HEK293 (cell line): ENCODE results near the gene PRKG1.

Experiments used
- CTCF ChIA-PET: fragments of 350-600 bp; formaldehyde crosslinking; extraction: SDS; loops from one replicate; lab custom pipeline; 2021; ENCODE audit warnings: antibody characterized with exemption; lab: Yijun Ruan, JAX
- POLR2A ChIA-PET: fragments of 300-600 bp; formaldehyde crosslinking; extraction: SDS; loops from one replicate; lab custom pipeline; 2020; ENCODE audit warnings: antibody characterized with exemption, inconsistent platforms; lab: Yijun Ruan, JAX
- H3K27ac ChIP-seq: fragments of 200-500 bp; sonication (Bioruptor generic); 2 replicates; pipeline ENCODE4 v1.5.1; 2014; ENCODE audit warnings: low read depth, low read length, control low read depth, inconsistent platforms; ENCODE audit errors: extremely low read depth
- H3K36me3 ChIP-seq, 2 experiments: fragments of 200-500 bp in 1 of 2; sonication (Bioruptor generic) in 1 of 2; 1 replicate in 1 of 2; 2 replicates in 1 of 2; pipeline ENCODE4 v1.5.1; 2014 to 2017; ENCODE audit warnings: inconsistent platforms in 2 of 2, low read length in 2 of 2; ENCODE audit not compliant: control insufficient read depth in 2 of 2, insufficient read depth in 1 of 2
- H3K4me1 ChIP-seq: fragments of 200-500 bp; sonication (Bioruptor generic); 2 replicates; pipeline ENCODE4 v1.5.1; 2014; ENCODE audit warnings: mild to moderate bottlenecking, low read length, inconsistent platforms; ENCODE audit not compliant: control insufficient read depth, insufficient read depth
- H3K4me3 ChIP-seq: 2 replicates; pipeline ENCODE4 v1.5.1; 2011; ENCODE audit warnings: low read depth, mild to moderate bottlenecking, control low read depth, low read length, moderate library complexity
- H3K9me3 ChIP-seq: fragments of 200-500 bp; sonication (Bioruptor generic); 2 replicates; pipeline ENCODE4 v1.5.1; 2014; ENCODE audit warnings: low read depth, low read length, inconsistent platforms; ENCODE audit not compliant: control insufficient read depth, insufficient read depth
- BCL6B ChIP-seq: fragments of 450-650 bp; formaldehyde crosslinking; IDR thresholded peaks from 2 replicates; pipeline ENCODE4 v1.5.1; 2017; ENCODE audit warnings: missing biosample characterization, missing genetic modification characterization
- CTCF ChIP-seq: fragments of 450-650 bp; formaldehyde crosslinking; IDR thresholded peaks from 2 replicates; pipeline ENCODE4 v1.5.1; 2016; ENCODE audit warnings: missing biosample characterization, missing genetic modification characterization
- FEZF1 ChIP-seq: fragments of 450-650 bp; formaldehyde crosslinking; IDR thresholded peaks from 2 replicates; pipeline ENCODE4 v1.5.1; 2016; ENCODE audit warnings: missing biosample characterization, missing genetic modification characterization
- KLF7 ChIP-seq: fragments of 450-650 bp; formaldehyde crosslinking; IDR thresholded peaks from 2 replicates; pipeline ENCODE4 v1.5.1; 2016; ENCODE audit warnings: missing biosample characterization, missing genetic modification characterization, borderline replicate concordance
- MEIS1 ChIP-seq: sonication (generic); formaldehyde crosslinking; IDR thresholded peaks from 2 replicates; pipeline ENCODE4 v1.8.1; 2022; ENCODE audit warnings: missing genetic modification reagents, mild to moderate bottlenecking, borderline replicate concordance
- SCRT1 ChIP-seq: fragments of 450-650 bp; formaldehyde crosslinking; IDR thresholded peaks from 2 replicates; pipeline ENCODE4 v1.5.1; 2016; ENCODE audit warnings: missing biosample characterization, missing genetic modification characterization, borderline replicate concordance
- SETDB1 ChIP-seq: IDR thresholded peaks from one replicate; pipeline ENCODE4 v1.6.1; 2017; ENCODE audit warnings: mild to moderate bottlenecking, low read length, moderate library complexity, mixed read lengths; ENCODE audit not compliant: insufficient read length
- ZFP3 ChIP-seq: fragments of 450-650 bp; formaldehyde crosslinking; IDR thresholded peaks from 2 replicates; pipeline ENCODE4 v1.5.1; 2016; ENCODE audit warnings: low read depth, missing biosample characterization, missing genetic modification characterization
- ZNF114 ChIP-seq: fragments of 450-650 bp; formaldehyde crosslinking; IDR thresholded peaks from 2 replicates; pipeline ENCODE4 v1.5.0; 2017; ENCODE audit warnings: missing biosample characterization, missing genetic modification characterization
- ZNF132 ChIP-seq: fragments of 450-650 bp; formaldehyde crosslinking; IDR thresholded peaks from 2 replicates; pipeline ENCODE4 v1.5.1; 2017; ENCODE audit warnings: missing biosample characterization, missing genetic modification characterization, borderline replicate concordance
- ZNF221 ChIP-seq: fragments of 450-650 bp; formaldehyde crosslinking; IDR thresholded peaks from 2 replicates; pipeline ENCODE4 v1.5.1; 2017; ENCODE audit warnings: missing biosample characterization, missing genetic modification characterization, borderline replicate concordance
- ZNF223 ChIP-seq: fragments of 450-650 bp; formaldehyde crosslinking; IDR thresholded peaks from 2 replicates; pipeline ENCODE4 v1.5.1; 2016; ENCODE audit warnings: missing biosample characterization, missing genetic modification characterization
- ZNF37A ChIP-seq: fragments of 450-650 bp; IDR thresholded peaks from 2 replicates; pipeline ENCODE4 v1.5.1; 2018; ENCODE audit warnings: missing biosample characterization, missing genetic modification characterization
- ZNF416 ChIP-seq: fragments of 450-650 bp; formaldehyde crosslinking; IDR thresholded peaks from 2 replicates; pipeline ENCODE4 v1.5.1; 2016; ENCODE audit warnings: missing biosample characterization, missing genetic modification characterization
- ZNF555 ChIP-seq: fragments of 450-650 bp; formaldehyde crosslinking; conservative IDR thresholded peaks from 2 replicates; pipeline ENCODE4 v1.5.1; 2017; ENCODE audit warnings: missing biosample characterization, mild to moderate bottlenecking, missing genetic modification characterization, inconsistent platforms
- ZNF600 ChIP-seq: fragments of 450-650 bp; formaldehyde crosslinking; IDR thresholded peaks from 2 replicates; pipeline ENCODE4 v1.5.1; 2016; ENCODE audit warnings: missing biosample characterization, missing genetic modification characterization
- ZNF664 ChIP-seq: fragments of 450-650 bp; formaldehyde crosslinking; IDR thresholded peaks from 2 replicates; pipeline ENCODE4 v1.5.1; 2016; ENCODE audit warnings: missing biosample characterization, missing genetic modification characterization
- ZNF747 ChIP-seq: fragments of 450-650 bp; formaldehyde crosslinking; IDR thresholded peaks from 2 replicates; pipeline ENCODE4 v1.5.1; 2016; ENCODE audit warnings: missing biosample characterization, missing genetic modification characterization
- ZNF785 ChIP-seq: fragments of 450-650 bp; formaldehyde crosslinking; IDR thresholded peaks from 2 replicates; pipeline ENCODE4 v1.5.1; 2016; ENCODE audit warnings: missing biosample characterization, missing genetic modification characterization
- ZNF830 ChIP-seq: fragments of 450-650 bp; IDR thresholded peaks from 2 replicates; pipeline ENCODE4 v1.5.0; 2018; ENCODE audit warnings: missing biosample characterization, missing genetic modification characterization, low read depth, mild to moderate bottlenecking, moderate library complexity
- ZNF837 ChIP-seq: fragments of 450-650 bp; formaldehyde crosslinking; IDR thresholded peaks from 2 replicates; pipeline ENCODE4 v1.5.1; 2016; ENCODE audit warnings: missing biosample characterization, missing genetic modification characterization
- ZXDB ChIP-seq: fragments of 450-650 bp; formaldehyde crosslinking; IDR thresholded peaks from 2 replicates; pipeline ENCODE4 v1.5.1; 2016; ENCODE audit warnings: missing biosample characterization, missing genetic modification characterization
- TF ChIP-seq, protein P1 (sequence below): fragments of 450-650 bp; formaldehyde crosslinking; IDR thresholded peaks from 2 replicates; pipeline ENCODE4 v1.5.1; 2016; ENCODE audit warnings: missing biosample characterization, missing genetic modification characterization
- TF ChIP-seq, protein P2 (sequence below): fragments of 450-650 bp; formaldehyde crosslinking; IDR thresholded peaks from 2 replicates; pipeline ENCODE4 v1.5.1; 2016; ENCODE audit warnings: missing biosample characterization, missing genetic modification characterization
- TF ChIP-seq, protein P3 (sequence below): fragments of 450-650 bp; formaldehyde crosslinking; IDR thresholded peaks from 2 replicates; pipeline ENCODE4; 2016; ENCODE audit warnings: missing biosample characterization, missing genetic modification characterization
- TF ChIP-seq, protein P4 (sequence below): fragments of 450-650 bp; formaldehyde crosslinking; IDR thresholded peaks from 2 replicates; pipeline ENCODE4 v1.5.1; 2016; ENCODE audit warnings: missing biosample characterization, missing genetic modification characterization

PRKG1 gene

DNA sequence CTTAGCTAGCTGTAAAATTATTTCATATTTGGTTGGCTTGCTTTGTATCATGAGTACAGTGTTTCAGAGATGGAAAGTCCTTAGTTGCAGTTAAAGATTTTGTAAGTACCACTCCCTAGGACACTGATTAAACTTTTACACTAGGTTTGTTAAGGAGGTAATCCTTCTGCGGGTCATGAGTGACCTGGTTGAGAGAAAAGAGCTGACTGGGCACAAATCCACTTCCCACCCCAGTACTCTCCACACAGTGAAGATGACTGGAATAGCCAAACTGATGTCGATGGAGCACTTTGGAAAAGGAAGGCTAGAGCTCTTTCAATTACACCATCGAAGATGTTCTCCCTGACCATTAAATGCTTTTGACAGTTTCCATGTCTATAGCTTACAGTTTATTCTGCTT is 433.2 kb downstream of the PRKG1 start:
- CTCF ChIA-PET = interaction anchor here (0.7 kb wide), 3 partner anchors 138 to 648 kb away, joined by 3 read pairs; no protein-coding TSS in a partner anchor

DNA sequence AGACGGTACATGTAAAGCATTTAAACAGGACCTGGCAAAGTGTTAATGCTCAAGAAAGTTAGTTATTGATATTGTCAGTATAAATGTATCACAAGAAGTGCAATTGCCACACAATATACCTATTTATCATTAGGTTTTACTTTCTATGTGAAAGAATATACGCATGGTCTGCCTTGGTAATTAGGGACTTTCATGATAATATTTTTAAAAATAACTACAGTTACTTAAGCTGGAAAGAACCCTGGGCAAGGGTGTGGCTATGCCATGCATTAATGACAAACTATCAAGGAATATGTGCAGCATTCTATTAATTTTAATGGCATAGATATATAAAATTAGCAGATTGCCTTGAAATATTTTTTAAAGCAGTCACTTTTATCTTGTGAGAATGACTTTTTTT is 433.9 kb downstream of the PRKG1 start:
- Histone ChIP-seq H3K4me1 (no peaks in the 10 kb centered on the region), H3K36me3 (no peaks in the 10 kb centered on the region), H3K27ac (no peak overlapping the region), H3K9me3 (no peaks in the 10 kb centered on the region), H3K4me3 (no peak overlapping the region)
- POLR2A ChIA-PET = interaction anchor here (0.5 kb wide), 1 partner anchor 252 kb away, joined by 3 read pairs; no protein-coding TSS in a partner anchor
- CTCF ChIA-PET = interaction anchor here (0.7 kb wide), 1 partner anchor 208 kb away, joined by 3 read pairs; no protein-coding TSS in a partner anchor
- TF ChIP-seq, protein P1, sequence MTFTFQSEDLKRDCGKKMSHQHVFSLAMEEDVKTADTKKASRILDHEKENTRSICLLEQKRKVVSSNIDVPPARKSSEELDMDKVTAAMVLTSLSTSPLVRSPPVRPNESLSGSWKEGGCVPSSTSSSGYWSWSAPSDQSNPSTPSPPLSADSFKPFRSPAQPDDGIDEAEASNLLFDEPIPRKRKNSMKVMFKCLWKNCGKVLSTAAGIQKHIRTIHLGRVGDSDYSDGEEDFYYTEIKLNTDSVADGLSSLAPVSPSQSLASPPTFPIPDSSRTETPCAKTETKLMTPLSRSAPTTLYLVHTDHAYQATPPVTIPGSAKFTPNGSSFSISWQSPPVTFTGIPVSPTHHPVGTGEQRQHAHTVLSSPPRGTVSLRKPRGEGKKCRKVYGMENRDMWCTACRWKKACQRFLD = no peak
- TF ChIP-seq ZNF837 (tag by site-specific recombination) (no peak), MEIS1 (no peak), ZNF555 (no peak), ZNF37A (tag by site-specific recombination) (no peak), SETDB1 (no peak), ZNF221 (tag by site-specific recombination) (no peak), ZNF664 (tag by site-specific recombination) (no peak)
- TF ChIP-seq, protein P2, sequence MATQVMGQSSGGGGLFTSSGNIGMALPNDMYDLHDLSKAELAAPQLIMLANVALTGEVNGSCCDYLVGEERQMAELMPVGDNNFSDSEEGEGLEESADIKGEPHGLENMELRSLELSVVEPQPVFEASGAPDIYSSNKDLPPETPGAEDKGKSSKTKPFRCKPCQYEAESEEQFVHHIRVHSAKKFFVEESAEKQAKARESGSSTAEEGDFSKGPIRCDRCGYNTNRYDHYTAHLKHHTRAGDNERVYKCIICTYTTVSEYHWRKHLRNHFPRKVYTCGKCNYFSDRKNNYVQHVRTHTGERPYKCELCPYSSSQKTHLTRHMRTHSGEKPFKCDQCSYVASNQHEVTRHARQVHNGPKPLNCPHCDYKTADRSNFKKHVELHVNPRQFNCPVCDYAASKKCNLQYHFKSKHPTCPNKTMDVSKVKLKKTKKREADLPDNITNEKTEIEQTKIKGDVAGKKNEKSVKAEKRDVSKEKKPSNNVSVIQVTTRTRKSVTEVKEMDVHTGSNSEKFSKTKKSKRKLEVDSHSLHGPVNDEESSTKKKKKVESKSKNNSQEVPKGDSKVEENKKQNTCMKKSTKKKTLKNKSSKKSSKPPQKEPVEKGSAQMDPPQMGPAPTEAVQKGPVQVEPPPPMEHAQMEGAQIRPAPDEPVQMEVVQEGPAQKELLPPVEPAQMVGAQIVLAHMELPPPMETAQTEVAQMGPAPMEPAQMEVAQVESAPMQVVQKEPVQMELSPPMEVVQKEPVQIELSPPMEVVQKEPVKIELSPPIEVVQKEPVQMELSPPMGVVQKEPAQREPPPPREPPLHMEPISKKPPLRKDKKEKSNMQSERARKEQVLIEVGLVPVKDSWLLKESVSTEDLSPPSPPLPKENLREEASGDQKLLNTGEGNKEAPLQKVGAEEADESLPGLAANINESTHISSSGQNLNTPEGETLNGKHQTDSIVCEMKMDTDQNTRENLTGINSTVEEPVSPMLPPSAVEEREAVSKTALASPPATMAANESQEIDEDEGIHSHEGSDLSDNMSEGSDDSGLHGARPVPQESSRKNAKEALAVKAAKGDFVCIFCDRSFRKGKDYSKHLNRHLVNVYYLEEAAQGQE (tag by site-specific recombination) = no peak
- TF ChIP-seq, protein P3, sequence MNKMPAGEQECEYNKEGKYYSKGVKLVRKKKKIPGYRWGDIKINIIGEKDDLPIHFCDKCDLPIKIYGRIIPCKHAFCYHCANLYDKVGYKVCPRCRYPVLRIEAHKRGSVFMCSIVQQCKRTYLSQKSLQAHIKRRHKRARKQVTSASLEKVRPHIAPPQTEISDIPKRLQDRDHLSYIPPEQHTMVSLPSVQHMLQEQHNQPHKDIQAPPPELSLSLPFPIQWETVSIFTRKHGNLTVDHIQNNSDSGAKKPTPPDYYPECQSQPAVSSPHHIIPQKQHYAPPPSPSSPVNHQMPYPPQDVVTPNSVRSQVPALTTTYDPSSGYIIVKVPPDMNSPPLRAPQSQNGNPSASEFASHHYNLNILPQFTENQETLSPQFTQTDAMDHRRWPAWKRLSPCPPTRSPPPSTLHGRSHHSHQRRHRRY (tag by site-specific recombination) = no peak

More for the DNA sequence above, 433.2 kb downstream of the PRKG1 start:
- H3K9me3 ChIP-seq = no peaks in the 10 kb centered on the region
- H3K4me3 ChIP-seq = no peak overlapping the region
- H3K4me1 ChIP-seq = no peaks in the 10 kb centered on the region
- no peak for TF ChIP-seq SCRT1 (tag by site-specific recombination)
- no peak for TF ChIP-seq ZNF747
- TF ChIP-seq ZNF114 (tag by site-specific recombination) = no peak
- TF ChIP-seq ZNF132 (tag by site-specific recombination) = no peak
- TF ChIP-seq FEZF1 (tag by site-specific recombination) = no peak
- no peak for TF ChIP-seq ZNF830 (tag by site-specific recombination)
- no peak for TF ChIP-seq ZFP3 (tag by site-specific recombination)
- TF ChIP-seq ZNF600 (tag by site-specific recombination) = no peak
- no peak for TF ChIP-seq BCL6B (tag by site-specific recombination)
- TF ChIP-seq, protein P4, sequence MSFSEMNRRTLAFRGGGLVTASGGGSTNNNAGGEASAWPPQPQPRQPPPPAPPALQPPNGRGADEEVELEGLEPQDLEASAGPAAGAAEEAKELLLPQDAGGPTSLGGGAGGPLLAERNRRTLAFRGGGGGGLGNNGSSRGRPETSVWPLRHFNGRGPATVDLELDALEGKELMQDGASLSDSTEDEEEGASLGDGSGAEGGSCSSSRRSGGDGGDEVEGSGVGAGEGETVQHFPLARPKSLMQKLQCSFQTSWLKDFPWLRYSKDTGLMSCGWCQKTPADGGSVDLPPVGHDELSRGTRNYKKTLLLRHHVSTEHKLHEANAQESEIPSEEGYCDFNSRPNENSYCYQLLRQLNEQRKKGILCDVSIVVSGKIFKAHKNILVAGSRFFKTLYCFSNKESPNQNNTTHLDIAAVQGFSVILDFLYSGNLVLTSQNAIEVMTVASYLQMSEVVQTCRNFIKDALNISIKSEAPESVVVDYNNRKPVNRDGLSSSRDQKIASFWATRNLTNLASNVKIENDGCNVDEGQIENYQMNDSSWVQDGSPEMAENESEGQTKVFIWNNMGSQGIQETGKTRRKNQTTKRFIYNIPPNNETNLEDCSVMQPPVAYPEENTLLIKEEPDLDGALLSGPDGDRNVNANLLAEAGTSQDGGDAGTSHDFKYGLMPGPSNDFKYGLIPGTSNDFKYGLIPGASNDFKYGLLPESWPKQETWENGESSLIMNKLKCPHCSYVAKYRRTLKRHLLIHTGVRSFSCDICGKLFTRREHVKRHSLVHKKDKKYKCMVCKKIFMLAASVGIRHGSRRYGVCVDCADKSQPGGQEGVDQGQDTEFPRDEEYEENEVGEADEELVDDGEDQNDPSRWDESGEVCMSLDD = no peak
- no peak for TF ChIP-seq ZXDB (tag by site-specific recombination)
- TF ChIP-seq ZNF785 = no peak
- no peak for TF ChIP-seq KLF7 (tag by site-specific recombination)
- TF ChIP-seq ZNF223 (tag by site-specific recombination) = no peak
- no peak for TF ChIP-seq CTCF (tag by site-specific recombination)
- no peak for TF ChIP-seq ZNF416 (tag by site-specific recombination)
- no peaks in the 10 kb centered on the region for H3K36me3 ChIP-seq
- POLR2A ChIA-PET = no interaction called here
- H3K27ac ChIP-seq = no peak overlapping the region
